HG03039 (cell line): Measurements from ENCODE around the gene FKBP7.
"Not testable (repeated sequence)": the region's sequence is repeated elsewhere in the genome, so short reads cannot be mapped to it uniquely, and the experiment has no call there.

Experiments used
- ATAC-seq: cut with Tn5 transposase; IDR thresholded peaks from one replicate; pipeline ENCODE4 v1.9.1; 2021; ENCODE audit warnings: mild to moderate bottlenecking, moderate library complexity; ENCODE audit not compliant: unreplicated experiment

The FKBP7 gene

GRCh38 chr2:178491612-178492011 lies 13.2 kb upstream of the FKBP7 start:
- ATAC-seq = no peak

- ATAC-seq = no peak
Measured at GRCh38 chr2:178485356-178485755, 7.0 kb upstream of the FKBP7 start.

GRCh38 chr2:178484245-178485041 lies 6.0 kb upstream of the FKBP7 start:
- ATAC-seq = no peak

GRCh38 chr2:178482437-178482836 lies 4.0 kb upstream of the FKBP7 start:
- ATAC-seq = no peak

- ATAC-seq = peak; percentile 65
Measured at GRCh38 chr2:178480227-178481181, 2.1 kb upstream of the FKBP7 start, which contains the start of gene PLEKHA3. TSS of gene PLEKHA3 (plus strand) at chr2:178480457. CDS start at chr2:178480870, 413 bp downstream.

GRCh38 chr2:178479758-178480226 lies 1.4 kb upstream of the FKBP7 start:
- no peak for ATAC-seq

GRCh38 chr2:178479275-178479616 lies 846 bp upstream of the FKBP7 start:
- ATAC-seq = no peak

GRCh38 chr2:178478130-178478438 lies 316 bp downstream of the FKBP7 start:
- no peak for ATAC-seq

GRCh38 chr2:178477443-178478129 lies 814 bp downstream of the FKBP7 start:
- no peak for ATAC-seq

- ATAC-seq = no peak
Measured at GRCh38 chr2:178476477-178476876, 1.9 kb downstream of the FKBP7 start.

- no peak for ATAC-seq
Measured at GRCh38 chr2:178474560-178474959, 3.8 kb downstream of the FKBP7 start.

- ATAC-seq = no peak
Measured at GRCh38 chr2:178473931-178474330, 4.5 kb downstream of the FKBP7 start.

GRCh38 chr2:178473373-178473772 lies 5.0 kb downstream of the FKBP7 start:
- ATAC-seq = no peak

- not testable (repeated sequence) for ATAC-seq
Measured at GRCh38 chr2:178471313-178471712, 7.1 kb downstream of the FKBP7 start.

GRCh38 chr2:178469219-178469849 lies 9.1 kb downstream of the FKBP7 start:
- ATAC-seq = no peak

GRCh38 chr2:178457390-178457886 lies 21.0 kb downstream of the FKBP7 start:
- ATAC-seq = no peak

GRCh38 chr2:178455947-178456346 lies 22.5 kb downstream of the FKBP7 start:
- ATAC-seq = no peak

- no peak for ATAC-seq
Measured at GRCh38 chr2:178452870-178453269, 25.5 kb downstream of the FKBP7 start.

GRCh38 chr2:178452334-178452733 lies 26.1 kb downstream of the FKBP7 start:
- no peak for ATAC-seq

- peak; percentile 80 for ATAC-seq
Measured at GRCh38 chr2:178450774-178451525, 27.4 kb downstream of the FKBP7 start, which contains the start of the genes PJVK and PRKRA. TSS of gene PJVK (plus strand) at chr2:178451378. CDS start at chr2:178453410, 2,032 bp downstream. TSS of gene PRKRA (minus strand) at chr2:178451175. CDS start at chr2:178451030, 145 bp downstream.
